Bronchial epithelial cell (primary cell): ENCODE data around the gene DUSP5. TPM values are rescaled to one million over a fixed set of nuclear protein-coding genes. Genes with fewer than 3 reads are reported as not detected.
A peak's percentile ranks its signal among the peaks of the same experiment; 100 is the strongest.

ENCODE experiments used
- DNase-seq: peaks from one replicate; pipeline ENCODE4 v3.0.0-alpha.2; 2010; ENCODE audit warnings: low read depth
- FAIRE-seq: peaks from 2 replicates; lab custom pipeline; 2011; peaks lifted over from hg19 to GRCh38; lab: Jason Lieb, UNC
- H3K27me3 ChIP-seq: 2 replicates; pipeline ENCODE4 v1.5.1; 2011; ENCODE audit warnings: low read length; ENCODE audit not compliant: control insufficient read depth, insufficient read depth
- H3K36me3 ChIP-seq: 2 replicates; pipeline ENCODE4 v1.5.1; 2011; ENCODE audit warnings: low read length; ENCODE audit not compliant: control insufficient read depth, insufficient read depth
- H3K4me3 ChIP-seq: 2 replicates; pipeline ENCODE4 v1.5.1; 2011; ENCODE audit warnings: mild to moderate bottlenecking, low read depth, low read length, control low read depth
- total RNA-seq: library from RNA; depleted of rRNA; stranded (reverse); fragments of >200 nt; gene quantifications from 2 replicates; pipeline ENCODE4 v1.2.1, GENCODE V29; 2014
- TF ChIP-seq, protein P1 (sequence below): IDR thresholded peaks from 2 replicates; pipeline ENCODE4 v1.5.1; 2011; ENCODE audit warnings: mild to moderate bottlenecking, moderate library complexity, low read length, control low read depth, inconsistent platforms; ENCODE audit not compliant: insufficient read depth, severe bottlenecking

DUSP5 gene
- total RNA-seq, 1 donor from 2014 or later, result 115 TPM

DNA sequence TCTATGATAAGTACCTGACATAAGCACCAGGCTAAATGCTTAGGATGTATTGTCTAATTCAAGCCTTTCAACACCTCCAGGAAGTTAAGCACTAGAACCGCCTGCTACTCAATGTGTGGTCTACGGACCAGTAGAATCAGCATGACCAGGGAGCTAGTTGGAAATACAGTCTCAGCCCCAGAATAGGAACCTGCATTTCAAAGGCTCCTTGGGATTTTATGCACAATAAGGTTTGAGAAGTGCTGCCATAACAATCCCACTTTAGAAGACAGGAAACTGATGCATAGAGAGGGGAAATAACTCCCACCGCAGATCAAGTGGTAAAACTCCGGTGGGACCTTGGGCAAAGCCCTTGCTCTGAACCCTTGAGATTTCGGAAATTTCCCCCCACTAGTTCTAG lies 8.8 kb upstream of the DUSP5 start:
- TF ChIP-seq, protein P1, sequence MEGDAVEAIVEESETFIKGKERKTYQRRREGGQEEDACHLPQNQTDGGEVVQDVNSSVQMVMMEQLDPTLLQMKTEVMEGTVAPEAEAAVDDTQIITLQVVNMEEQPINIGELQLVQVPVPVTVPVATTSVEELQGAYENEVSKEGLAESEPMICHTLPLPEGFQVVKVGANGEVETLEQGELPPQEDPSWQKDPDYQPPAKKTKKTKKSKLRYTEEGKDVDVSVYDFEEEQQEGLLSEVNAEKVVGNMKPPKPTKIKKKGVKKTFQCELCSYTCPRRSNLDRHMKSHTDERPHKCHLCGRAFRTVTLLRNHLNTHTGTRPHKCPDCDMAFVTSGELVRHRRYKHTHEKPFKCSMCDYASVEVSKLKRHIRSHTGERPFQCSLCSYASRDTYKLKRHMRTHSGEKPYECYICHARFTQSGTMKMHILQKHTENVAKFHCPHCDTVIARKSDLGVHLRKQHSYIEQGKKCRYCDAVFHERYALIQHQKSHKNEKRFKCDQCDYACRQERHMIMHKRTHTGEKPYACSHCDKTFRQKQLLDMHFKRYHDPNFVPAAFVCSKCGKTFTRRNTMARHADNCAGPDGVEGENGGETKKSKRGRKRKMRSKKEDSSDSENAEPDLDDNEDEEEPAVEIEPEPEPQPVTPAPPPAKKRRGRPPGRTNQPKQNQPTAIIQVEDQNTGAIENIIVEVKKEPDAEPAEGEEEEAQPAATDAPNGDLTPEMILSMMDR, result no peak
- H3K27me3 ChIP-seq, result no peaks in the 10 kb centered on the region
- no peaks in the 10 kb centered on the region for H3K36me3 ChIP-seq
- no peak for FAIRE-seq
- H3K4me3 ChIP-seq, result no peak overlapping the region
- no peak for DNase-seq

GRCh38 chr10:110490640-110491039 lies 7.1 kb upstream of the DUSP5 start:
- DNase-seq (no peak), FAIRE-seq (no peak)
- TF ChIP-seq, protein P1, result no peak
- Histone ChIP-seq H3K36me3 (no peaks in the 10 kb centered on the region), H3K4me3 (no peak overlapping the region), H3K27me3 (no peaks in the 10 kb centered on the region)

DNA sequence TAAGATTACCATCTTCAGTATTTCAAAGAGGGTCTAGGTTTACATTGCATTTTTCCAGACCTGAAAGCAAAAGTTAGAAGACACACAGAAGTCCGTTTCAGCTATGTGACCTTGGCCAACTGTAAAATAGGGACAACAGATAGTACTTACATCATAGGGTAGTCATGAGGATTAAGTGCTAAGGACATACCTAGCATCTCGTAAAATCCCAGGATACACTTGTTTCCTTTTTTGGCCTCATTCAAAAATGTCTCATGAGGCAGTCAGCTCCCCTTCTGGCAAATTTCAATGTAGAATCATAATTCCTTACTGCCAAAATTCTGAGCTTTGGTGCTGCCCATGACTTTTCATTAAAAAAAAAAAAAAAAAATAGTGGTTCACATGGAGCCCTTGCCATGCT lies 6.4 kb upstream of the DUSP5 start:
- FAIRE-seq, result no peak
- Histone ChIP-seq H3K36me3 (no peaks in the 10 kb centered on the region), H3K4me3 (no peak overlapping the region), H3K27me3 (no peaks in the 10 kb centered on the region)
- no peak for DNase-seq
- TF ChIP-seq, protein P1, result no peak

GRCh38 chr10:110492069-110492822 lies 5.5 kb upstream of the DUSP5 start:
- no peak overlapping the region for H3K4me3 ChIP-seq
- TF ChIP-seq, protein P1, result no peak
- no peaks in the 10 kb centered on the region for H3K27me3 ChIP-seq
- H3K36me3 ChIP-seq, result no peaks in the 10 kb centered on the region
- DNase-seq (no peak), FAIRE-seq (no peak)

- DNase-seq, result peak; percentile 78
- Histone ChIP-seq H3K4me3 (no peak overlapping the region), H3K36me3 (no peaks in the 10 kb centered on the region), H3K27me3 (no peaks in the 10 kb centered on the region)
- TF ChIP-seq, protein P1, result no peak
- no peak for FAIRE-seq
Measured at GRCh38 chr10:110493832-110494426, 3.8 kb upstream of the DUSP5 start.
